ENCODE results near the gene POU5F1. TPM values are rescaled to one million over a fixed set of nuclear protein-coding genes. Genes with fewer than 3 reads are reported as not detected.
A peak's percentile ranks its signal among the peaks of the same experiment; 100 is the strongest.

Gene POU5F1
- total and polyA plus RNA-seq, 2 of the 4 experiments (the other 2 are of a cell fraction): not detected

GRCh38 chr6:31178143-31179041, 7.9 kb upstream of the POU5F1 start:
- CTCF ChIA-PET: no interaction called here
- no peak overlapping the region for H2AK9ac ChIP-seq (replicated peaks; ENCODE audit: low read depth, low read length, poor library complexity)
- in situ Hi-C loops (cut with MboI; ENCODE audit: low sequenced_read_pairs): no loop called here
- H3K9me1 ChIP-seq (ENCODE audit: insufficient read depth, low read length): peaks cover 11% of the 10 kb centered on the region; the same call in 1 of the 2 replicates
- intact Hi-C loops (cut with micrococcal nuclease): no loop called here
- H3K79me1 ChIP-seq (ENCODE audit: low read depth in 1 of 2, low read length in 2 of 2): no peaks in the 10 kb centered on the region
- no peak overlapping the region for H4K8ac ChIP-seq (ENCODE audit: low read depth in 2 of 2, low read length in 2 of 2)
- no peaks in the 10 kb centered on the region for H4K20me1 ChIP-seq (ENCODE audit: insufficient read depth, low read length)
- H3K4me3 ChIP-seq (ENCODE audit: insufficient read depth, low read depth, low read length): no peak overlapping the region
- no peak overlapping the region for H3K4me2 ChIP-seq (ENCODE audit: low read depth, low read length)
- H3K18ac ChIP-seq (ENCODE audit: low read depth, low read length): no peak overlapping the region
- no peak overlapping the region for H2BK15ac ChIP-seq (ENCODE audit: low read depth, low read length)
- no peaks in the 10 kb centered on the region for H3K9me3 ChIP-seq (ENCODE audit: control insufficient read depth, insufficient read depth, low read length)
- no TSS peak for BruUV-seq (replicated peaks)
- H3K9ac ChIP-seq (ENCODE audit: low read depth, low read length): no peak overlapping the region
- no peak overlapping the region for H3K23ac ChIP-seq (ENCODE audit: low read depth, low read length)
- POLR2A ChIA-PET (ENCODE audit: unreplicated experiment): no interaction called here
- no peak overlapping the region for H3K27ac ChIP-seq (ENCODE audit: insufficient read depth, low read length)
- WGBS, 2 experiments (ENCODE audit: extremely low coverage in 2 of 2, insufficient read length in 1 of 2): 24% methylated on average over 2 of the region's 8 CpGs; no CpG with 5 or more reads in 1 of the 2 experiments
- peak overlapping the region; percentile 77 for H2AFZ ChIP-seq (replicated peaks; ENCODE audit: low read length, poor library complexity)
- H4K91ac ChIP-seq (ENCODE audit: insufficient read depth, low read depth, low read length): no peak overlapping the region
- H4K5ac ChIP-seq (ENCODE audit: low read depth, low read length): no peak overlapping the region
- no peak overlapping the region for H2BK5ac ChIP-seq (ENCODE audit: low read depth, low read length, poor library complexity, severe bottlenecking)
- H2BK20ac ChIP-seq (ENCODE audit: low read depth, low read length): no peak overlapping the region
- no peaks in the 10 kb centered on the region for H3K36me3 ChIP-seq (ENCODE audit: control insufficient read depth, insufficient read depth, low read length)
- peaks cover 6% of the 10 kb centered on the region for H3K4me1 ChIP-seq (ENCODE audit: control insufficient read depth, insufficient read depth, low read length)
- no peak for TF ChIP-seq USF2 (IDR thresholded peaks at IDR 0.05; ENCODE audit: low read depth, low read length)
- TF ChIP-seq RCOR1 (IDR thresholded peaks at IDR 0.05; ENCODE audit: insufficient replicate concordance, low read length): no peak
- no peak for TF ChIP-seq RFX5 (IDR thresholded peaks at IDR 0.05; ENCODE audit: low read depth, low read length)
- TF ChIP-seq RAD21 (IDR thresholded peaks at IDR 0.05; ENCODE audit: low read length): no peak
- TF ChIP-seq CHD1 (IDR thresholded peaks at IDR 0.05; ENCODE audit: low read depth, low read length): no peak
- no peak for TF ChIP-seq POLR2A (IDR thresholded peaks at IDR 0.05; ENCODE audit: low read depth, low read length)
- no peak for TF ChIP-seq FOS (IDR thresholded peaks at IDR 0.05; ENCODE audit: low read depth, low read length)
- TF ChIP-seq NFE2L2 (IDR thresholded peaks at IDR 0.05; ENCODE audit: low read depth, low read length): no peak
- no peak for TF ChIP-seq MAZ (IDR thresholded peaks at IDR 0.05; ENCODE audit: borderline replicate concordance, low read depth, low read length)
- TF ChIP-seq MAFK (IDR thresholded peaks at IDR 0.05; ENCODE audit: low read depth, low read length): no peak
- TF ChIP-seq ELK1 (IDR thresholded peaks at IDR 0.05; ENCODE audit: borderline replicate concordance, low read depth, low read length): no peak
- no peak for TF ChIP-seq SMC3 (IDR thresholded peaks at IDR 0.05; ENCODE audit: low read depth, low read length)
- no peak for TF ChIP-seq BHLHE40 (IDR thresholded peaks at IDR 0.05; ENCODE audit: low read depth, low read length)
- TF ChIP-seq CEBPB (IDR thresholded peaks at IDR 0.05; ENCODE audit: low read depth, low read length): no peak
- H2AK5ac ChIP-seq (ENCODE audit: low read depth, low read length): no peak overlapping the region
- H3K14ac ChIP-seq (replicated peaks; ENCODE audit: low read depth, low read length): 0 out of 2 replicates have a peak overlapping the region, but pooled peaks have one; percentile 83
- no peak for DNase-seq
- no peak overlapping the region for H2BK120ac ChIP-seq (ENCODE audit: low read depth, low read length)
- no peak overlapping the region for H3K56ac ChIP-seq (ENCODE audit: extremely low read depth, insufficient read depth, low read length)
- ATAC-seq (ENCODE audit: low read depth): peak; percentile 65
- H3K4ac ChIP-seq (ENCODE audit: low read depth, low read length): no peak overlapping the region
- no peaks in the 10 kb centered on the region for H3K27me3 ChIP-seq (ENCODE audit: control insufficient read depth, insufficient read depth, low read length)
- dilution Hi-C loops (cut with HindIII; ENCODE audit: low sequenced_read_pairs, unreplicated experiment): no loop called here
